Fibroblast of lung (primary cell): ENCODE data around the gene REXO2.

Source experiments
- EZH2 ChIP-seq: IDR thresholded peaks from 2 replicates; pipeline ENCODE4 v1.5.1; 2012; ENCODE audit warnings: low read length, control low read depth, mild to moderate bottlenecking; ENCODE audit errors: missing control alignments
- TF ChIP-seq, protein P1 (sequence below), 2 donors: IDR thresholded peaks in 1 of 2; conservative IDR thresholded peaks in 1 of 2; 1 replicate in 1 of 2; 2 replicates in 1 of 2; pipeline ENCODE4 v1.5.1; 2011 to 2012; ENCODE audit warnings: low read length in 2 of 2, control low read depth in 1 of 2, inconsistent platforms in 1 of 2, low read depth in 1 of 2, mild to moderate bottlenecking in 1 of 2

- TF ChIP-seq, protein P1, sequence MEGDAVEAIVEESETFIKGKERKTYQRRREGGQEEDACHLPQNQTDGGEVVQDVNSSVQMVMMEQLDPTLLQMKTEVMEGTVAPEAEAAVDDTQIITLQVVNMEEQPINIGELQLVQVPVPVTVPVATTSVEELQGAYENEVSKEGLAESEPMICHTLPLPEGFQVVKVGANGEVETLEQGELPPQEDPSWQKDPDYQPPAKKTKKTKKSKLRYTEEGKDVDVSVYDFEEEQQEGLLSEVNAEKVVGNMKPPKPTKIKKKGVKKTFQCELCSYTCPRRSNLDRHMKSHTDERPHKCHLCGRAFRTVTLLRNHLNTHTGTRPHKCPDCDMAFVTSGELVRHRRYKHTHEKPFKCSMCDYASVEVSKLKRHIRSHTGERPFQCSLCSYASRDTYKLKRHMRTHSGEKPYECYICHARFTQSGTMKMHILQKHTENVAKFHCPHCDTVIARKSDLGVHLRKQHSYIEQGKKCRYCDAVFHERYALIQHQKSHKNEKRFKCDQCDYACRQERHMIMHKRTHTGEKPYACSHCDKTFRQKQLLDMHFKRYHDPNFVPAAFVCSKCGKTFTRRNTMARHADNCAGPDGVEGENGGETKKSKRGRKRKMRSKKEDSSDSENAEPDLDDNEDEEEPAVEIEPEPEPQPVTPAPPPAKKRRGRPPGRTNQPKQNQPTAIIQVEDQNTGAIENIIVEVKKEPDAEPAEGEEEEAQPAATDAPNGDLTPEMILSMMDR (conservative IDR thresholded peaks at IDR 0.05 in 1 of 2, IDR thresholded peaks at IDR 0.05 in 1 of 2; ENCODE audit: low read depth in 1 of 2, low read length in 2 of 2): no peak
- no peak for TF ChIP-seq EZH2
Observed at GRCh38 chr11:114478768-114479167, 39.5 kb downstream of the REXO2 start.
